ENCODE measurements around the gene TIAM2. TPM values are rescaled to one million over a fixed set of nuclear protein-coding genes. Genes with fewer than 3 reads are reported as not detected.

TIAM2 gene
- total and polyA plus RNA-seq, 2 donors (not counting 3 experiments of a cell fraction or from before 2014, with no cell fraction given), result 9.6 to 18.5 TPM

DNA sequence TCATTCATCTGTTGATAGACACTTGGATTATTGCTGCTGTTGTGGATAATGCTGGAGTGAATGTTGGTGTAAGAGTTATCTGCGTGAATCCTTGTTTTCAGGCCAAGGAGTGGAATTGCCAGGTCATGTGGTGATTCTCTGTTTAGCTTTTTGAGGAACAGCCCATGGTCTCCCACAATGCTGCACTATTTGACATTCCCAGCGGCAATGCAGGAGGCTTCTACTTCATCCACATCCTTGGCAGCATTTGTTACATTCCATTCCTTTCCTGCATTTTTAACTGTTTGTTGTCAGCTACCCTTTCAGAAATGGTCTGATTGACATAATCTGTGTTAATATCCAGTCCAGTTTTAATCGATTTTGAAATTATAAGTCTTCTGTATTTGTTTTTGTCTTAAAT lies 217.0 kb downstream of the TIAM2 start:
- Histone ChIP-seq H3K27ac (ENCODE audit: insufficient read depth, low read depth, low read length) (no peak overlapping the region), H2AFZ (ENCODE audit: low read depth, low read length) (no peak overlapping the region), H3K4me3 (replicated peaks in 1 of 3; ENCODE audit: insufficient read depth in 1 of 3, low read depth in 1 of 3, low read length in 3 of 3) (no peak overlapping the region), H3K9ac (replicated peaks; ENCODE audit: extremely low read depth, insufficient read depth, low read length) (no peak overlapping the region), H4K20me1 (replicated peaks; ENCODE audit: control insufficient read depth, extremely low read depth, insufficient read depth, low read length) (no peaks in the 10 kb centered on the region), H3K9me3 (replicated peaks; ENCODE audit: control insufficient read depth, insufficient read depth, low read length) (no peaks in the 10 kb centered on the region), H3K4me2 (ENCODE audit: insufficient read depth, low read length) (no peak overlapping the region), H3K79me2 (ENCODE audit: control insufficient read depth, insufficient read depth, low read length) (no peaks in the 10 kb centered on the region), H3K27me3 (ENCODE audit: control insufficient read depth in 2 of 2, insufficient read depth in 2 of 2, low read length in 2 of 2) (no peaks in the 10 kb centered on the region), H3K9me1 (replicated peaks; ENCODE audit: control insufficient read depth, extremely low read depth, insufficient read depth, low read length) (no peaks in the 10 kb centered on the region), H3K4me1 (ENCODE audit: control insufficient read depth, extremely low read depth, insufficient read depth, low read length) (no peaks in the 10 kb centered on the region), H3K36me3 (ENCODE audit: control insufficient read depth in 2 of 2, extremely low read depth in 1 of 2, insufficient read depth in 2 of 2, low read length in 2 of 2) (no peaks in the 10 kb centered on the region)
- dilution Hi-C loops (cut with MboI; ENCODE audit: extremely low pct_ligation_motif_present, low sequenced_read_pairs) (no loop called here), intact Hi-C loops (cut with micrococcal nuclease) (no loop called here)
- no TSS peak for BruUV-seq (replicated peaks)
- DNase-seq (ENCODE audit: low read depth, low spot score) (no peak), FAIRE-seq (no peak)
- ChIA-PET POLR2A (no interaction called here), CTCF (interaction anchor here (1.8 kb wide), 1 partner anchor 36 kb away, joined by 7 read pairs; no protein-coding TSS in a partner anchor)
- no peak for TF ChIP-seq POLR2AphosphoS5 (IDR thresholded peaks at IDR 0.05; ENCODE audit: insufficient read depth, low read depth, low read length)
- no peak for TF ChIP-seq FOS (IDR thresholded peaks at IDR 0.05; ENCODE audit: borderline replicate concordance, insufficient read depth, low read length)
- no peak for TF ChIP-seq EZH2 (IDR thresholded peaks at IDR 0.05; ENCODE audit: borderline replicate concordance, low read depth, low read length, severe bottlenecking)
- TF ChIP-seq GATA2 (IDR thresholded peaks at IDR 0.05; ENCODE audit: insufficient read depth, insufficient read length, low read depth, low read length), result no peak
- TF ChIP-seq POLR2A (IDR thresholded peaks at IDR 0.05; ENCODE audit: low read depth, low read length), result no peak
- TF ChIP-seq, protein P1, sequence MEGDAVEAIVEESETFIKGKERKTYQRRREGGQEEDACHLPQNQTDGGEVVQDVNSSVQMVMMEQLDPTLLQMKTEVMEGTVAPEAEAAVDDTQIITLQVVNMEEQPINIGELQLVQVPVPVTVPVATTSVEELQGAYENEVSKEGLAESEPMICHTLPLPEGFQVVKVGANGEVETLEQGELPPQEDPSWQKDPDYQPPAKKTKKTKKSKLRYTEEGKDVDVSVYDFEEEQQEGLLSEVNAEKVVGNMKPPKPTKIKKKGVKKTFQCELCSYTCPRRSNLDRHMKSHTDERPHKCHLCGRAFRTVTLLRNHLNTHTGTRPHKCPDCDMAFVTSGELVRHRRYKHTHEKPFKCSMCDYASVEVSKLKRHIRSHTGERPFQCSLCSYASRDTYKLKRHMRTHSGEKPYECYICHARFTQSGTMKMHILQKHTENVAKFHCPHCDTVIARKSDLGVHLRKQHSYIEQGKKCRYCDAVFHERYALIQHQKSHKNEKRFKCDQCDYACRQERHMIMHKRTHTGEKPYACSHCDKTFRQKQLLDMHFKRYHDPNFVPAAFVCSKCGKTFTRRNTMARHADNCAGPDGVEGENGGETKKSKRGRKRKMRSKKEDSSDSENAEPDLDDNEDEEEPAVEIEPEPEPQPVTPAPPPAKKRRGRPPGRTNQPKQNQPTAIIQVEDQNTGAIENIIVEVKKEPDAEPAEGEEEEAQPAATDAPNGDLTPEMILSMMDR (IDR thresholded peaks at IDR 0.05; ENCODE audit: extremely low read depth in 1 of 2, insufficient read depth in 1 of 2, low read depth in 1 of 2, low read length in 2 of 2), result no peak

All from endothelial cell of umbilical vein (primary cell).